Activated T-cell treated with anti-CD3 and anti-CD28 coated beads for 48 hours (primary cell): ENCODE results near the gene NKD2.

Experiments used
- DNase-seq: peaks from one replicate; pipeline ENCODE4 v3.0.0-alpha.2; 2020; ENCODE audit warnings: low read depth

NKD2 gene

GRCh38 chr5:1029945-1030625 is 21.5 kb downstream of the NKD2 start:
- DNase-seq, result no peak

GRCh38 chr5:1030801-1031271 is 22.2 kb downstream of the NKD2 start:
- DNase-seq, result no peak

GRCh38 chr5:1031306-1031959 is 22.8 kb downstream of the NKD2 start:
- DNase-seq, result no peak

- DNase-seq, result no peak
These were observed 23.4 kb downstream of the NKD2 start for GRCh38 chr5:1032011-1032410.

DNA sequence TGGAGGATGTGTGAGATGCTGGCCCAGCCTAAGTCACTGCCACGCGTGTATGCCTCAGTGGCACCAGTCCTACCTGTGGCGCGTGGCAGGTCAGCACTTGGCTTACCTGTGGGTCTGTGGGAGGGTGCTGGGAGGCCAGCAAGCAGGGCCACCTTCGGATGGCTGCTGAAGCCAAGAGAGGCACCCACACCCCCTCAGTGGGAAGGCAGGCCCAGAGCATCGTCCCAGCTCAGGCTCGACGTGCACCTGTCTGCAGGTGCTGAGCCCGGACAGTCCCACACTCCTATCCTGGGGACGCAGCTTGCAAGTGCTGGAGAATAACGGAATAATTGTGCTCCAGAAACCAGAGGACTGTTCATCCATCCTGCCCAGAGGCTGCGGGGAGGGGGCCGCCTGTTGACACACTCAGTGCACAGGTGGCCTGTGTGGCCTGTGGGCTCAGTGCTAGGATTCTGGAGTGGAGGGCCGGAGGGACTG is 24.0 kb downstream of the NKD2 start:
- DNase-seq, result no peak

GRCh38 chr5:1033178-1033577 is 24.6 kb downstream of the NKD2 start:
- DNase-seq, result no peak

DNA sequence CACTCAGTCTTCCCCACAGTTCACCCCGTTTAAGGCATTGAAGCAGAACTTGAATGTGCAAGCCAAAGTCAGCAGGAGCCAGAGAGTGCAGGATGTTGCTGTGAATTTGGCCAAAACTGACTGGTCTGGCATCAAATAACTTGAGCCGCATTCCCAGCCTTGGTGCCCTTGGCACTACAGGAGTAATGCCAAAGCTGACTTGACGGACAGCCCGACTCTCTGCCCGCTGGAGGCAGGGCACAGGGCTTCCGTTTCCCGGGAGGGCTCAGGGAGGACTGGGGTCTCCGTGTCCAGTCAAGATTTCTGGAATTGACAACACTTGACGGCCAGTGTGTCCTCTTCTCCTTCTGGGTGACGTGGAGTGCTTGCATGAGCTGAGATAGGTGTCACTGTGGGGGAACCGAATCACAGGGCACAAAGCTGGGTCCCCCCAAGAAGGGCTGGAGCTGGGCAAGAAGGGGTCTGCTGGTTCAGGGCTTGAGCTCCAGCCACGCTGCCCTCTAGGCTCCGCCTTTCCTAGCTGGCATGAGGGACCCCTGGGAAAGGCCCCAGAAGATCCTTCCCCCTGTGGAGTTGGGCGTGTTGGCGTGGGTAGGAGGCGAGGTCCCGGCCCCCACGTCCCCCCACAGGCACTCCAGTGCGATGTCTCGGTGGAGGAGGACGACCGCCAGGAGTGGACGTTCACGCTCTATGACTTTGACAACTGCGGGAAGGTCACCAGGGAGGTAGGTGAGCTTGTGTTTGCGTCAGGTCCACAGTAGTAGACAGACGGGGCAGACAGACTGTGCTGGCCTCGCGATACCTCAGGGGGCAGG is 25.2 kb downstream of the NKD2 start:
- no peak for DNase-seq

DNA sequence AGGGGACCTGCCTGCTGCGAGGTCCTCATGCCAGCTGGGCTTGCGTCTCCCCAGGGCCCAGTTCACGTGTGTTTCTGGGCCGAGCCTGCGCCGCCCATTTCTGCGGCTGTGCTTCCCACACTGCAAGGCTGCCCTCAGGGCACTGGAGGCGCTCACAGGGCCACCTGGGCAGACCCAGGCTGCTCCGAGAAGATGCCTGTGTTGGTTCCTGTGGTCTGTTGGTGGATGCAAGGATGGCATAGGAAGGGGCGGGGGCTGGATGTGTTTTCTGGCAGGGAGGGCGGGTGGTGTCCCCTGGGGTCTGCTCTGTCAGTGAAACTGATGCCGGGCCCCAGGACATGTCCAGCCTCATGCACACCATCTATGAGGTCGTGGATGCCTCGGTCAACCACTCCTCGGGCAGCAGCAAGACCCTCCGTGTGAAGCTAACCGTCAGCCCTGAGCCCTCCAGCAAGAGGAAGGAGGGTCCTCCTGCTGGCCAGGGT is 25.9 kb downstream of the NKD2 start:
- DNase-seq, result no peak

DNA sequence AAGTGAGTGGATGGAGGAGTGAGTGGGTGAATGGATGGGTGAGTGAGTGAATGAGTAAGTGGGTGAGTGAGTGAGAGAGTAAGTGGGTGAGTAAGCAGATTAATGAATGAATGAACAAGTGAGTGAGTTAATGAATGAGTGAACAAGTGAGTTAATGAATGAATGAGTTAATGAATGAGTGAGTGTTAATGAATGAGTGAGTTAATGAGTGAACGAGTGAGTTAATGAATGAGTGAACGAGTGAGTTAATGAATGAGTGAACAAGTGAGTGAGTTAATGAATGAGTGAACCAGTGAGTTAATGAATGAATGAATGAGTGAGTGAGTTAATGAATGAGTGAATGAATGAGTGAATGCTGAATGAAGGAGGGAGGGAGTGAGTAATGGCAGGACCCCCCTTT is 26.4 kb downstream of the NKD2 start:
- no peak for DNase-seq

DNA sequence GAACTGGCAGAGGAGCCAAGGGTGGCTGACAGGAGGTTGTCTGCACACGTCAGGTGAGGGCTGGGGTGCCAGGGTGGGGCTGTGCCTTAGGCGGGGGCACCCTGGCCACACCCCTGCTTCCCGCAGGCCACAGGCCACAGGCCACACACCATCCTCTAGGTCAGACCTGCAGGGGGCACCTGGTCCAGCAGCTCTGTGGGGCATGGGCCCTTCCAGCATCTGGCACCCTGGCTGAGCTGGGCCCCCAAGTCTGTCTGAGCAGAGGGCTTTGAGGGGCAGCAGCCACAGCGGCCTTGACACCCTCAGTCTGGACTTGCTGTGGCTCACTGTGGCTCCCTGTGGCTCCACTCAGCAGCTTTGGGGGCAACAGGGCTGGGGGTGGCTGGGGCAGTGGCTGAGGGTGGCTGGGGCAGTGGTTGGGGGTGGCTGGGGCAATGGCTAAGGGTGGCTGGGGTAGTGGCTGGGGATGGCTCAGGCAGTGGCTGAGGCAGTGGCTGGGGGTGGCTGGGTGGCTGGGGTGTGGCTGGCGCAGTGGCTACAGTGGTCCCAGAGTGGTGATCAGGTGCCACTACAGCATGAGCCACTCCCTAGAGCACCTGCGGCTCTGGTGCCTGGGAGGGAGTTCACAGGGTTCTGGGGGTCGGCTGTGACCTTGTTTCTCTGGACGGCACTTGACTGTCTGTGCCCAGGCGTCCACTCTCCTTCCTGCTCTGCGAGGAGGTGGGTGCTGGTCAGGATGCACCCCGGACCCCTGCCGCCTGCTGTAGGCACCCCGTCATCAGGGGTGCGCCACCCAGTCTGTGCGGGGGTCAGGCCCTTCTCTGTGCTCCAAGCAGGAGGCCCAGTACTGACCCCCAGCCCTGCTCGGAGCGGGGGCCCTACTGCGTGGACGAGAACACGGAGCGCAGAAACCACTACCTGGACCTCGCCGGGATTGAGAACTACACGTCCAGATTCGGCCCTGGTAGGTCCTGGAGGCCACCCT is 27.1 kb downstream of the NKD2 start:
- DNase-seq, result no peak

DNA sequence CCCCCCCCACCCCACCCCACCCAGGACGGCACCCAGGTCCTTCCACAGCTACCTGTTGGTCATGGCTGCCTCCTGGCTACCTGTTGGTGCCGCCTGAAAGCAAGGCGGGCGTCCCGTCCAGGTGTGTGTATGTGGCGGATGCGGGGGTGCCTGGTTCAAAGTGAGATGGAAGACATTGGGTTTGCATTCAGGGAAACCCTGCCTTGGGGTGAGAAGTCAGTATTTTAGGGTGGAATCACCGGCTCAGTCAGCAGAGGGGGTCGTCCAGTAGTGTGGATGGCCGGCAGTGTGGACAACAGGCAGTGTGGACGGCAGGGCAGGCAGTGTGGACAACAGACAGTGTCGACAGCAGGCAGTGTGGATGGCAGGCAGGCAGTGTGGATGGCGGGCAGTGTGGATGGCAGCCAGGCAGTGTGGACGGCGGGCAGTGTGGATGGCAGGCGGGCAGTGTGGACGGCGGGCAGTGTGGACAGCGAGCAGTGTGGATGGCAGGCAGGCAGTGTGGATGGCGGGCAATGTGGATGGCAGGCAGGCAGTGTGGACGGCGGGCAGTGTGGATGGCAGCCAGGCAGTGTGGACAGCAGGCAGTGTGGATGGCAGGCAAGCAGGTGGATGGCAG is 28.0 kb downstream of the NKD2 start:
- no peak for DNase-seq

DNA sequence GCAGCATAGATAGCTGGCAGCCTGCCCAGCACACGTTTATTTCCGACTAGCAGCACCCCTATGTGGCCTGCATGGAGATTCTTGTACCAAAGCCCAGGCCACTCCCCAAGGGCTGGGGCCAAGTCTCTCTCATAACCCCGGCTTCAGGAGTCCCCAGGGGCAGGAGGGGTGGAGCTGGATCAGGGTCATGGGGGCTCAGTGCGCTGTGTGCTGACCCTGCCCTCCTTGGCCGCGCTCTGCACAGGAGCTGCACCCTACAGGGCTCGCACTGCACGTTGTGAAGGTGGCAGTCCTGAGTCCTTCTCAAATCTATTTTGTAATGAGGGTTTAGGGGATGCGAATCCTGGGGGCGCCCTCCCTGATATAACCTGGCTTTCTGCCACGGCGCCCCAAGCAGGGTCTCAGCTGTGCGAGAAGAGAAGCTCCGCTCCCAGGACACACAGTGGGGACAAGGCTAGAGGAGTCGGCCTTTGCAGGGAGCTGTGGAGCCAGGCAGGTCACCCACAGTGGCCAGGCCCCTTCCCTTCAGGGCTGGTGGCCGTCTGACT is 28.6 kb downstream of the NKD2 start:
- no peak for DNase-seq

DNA sequence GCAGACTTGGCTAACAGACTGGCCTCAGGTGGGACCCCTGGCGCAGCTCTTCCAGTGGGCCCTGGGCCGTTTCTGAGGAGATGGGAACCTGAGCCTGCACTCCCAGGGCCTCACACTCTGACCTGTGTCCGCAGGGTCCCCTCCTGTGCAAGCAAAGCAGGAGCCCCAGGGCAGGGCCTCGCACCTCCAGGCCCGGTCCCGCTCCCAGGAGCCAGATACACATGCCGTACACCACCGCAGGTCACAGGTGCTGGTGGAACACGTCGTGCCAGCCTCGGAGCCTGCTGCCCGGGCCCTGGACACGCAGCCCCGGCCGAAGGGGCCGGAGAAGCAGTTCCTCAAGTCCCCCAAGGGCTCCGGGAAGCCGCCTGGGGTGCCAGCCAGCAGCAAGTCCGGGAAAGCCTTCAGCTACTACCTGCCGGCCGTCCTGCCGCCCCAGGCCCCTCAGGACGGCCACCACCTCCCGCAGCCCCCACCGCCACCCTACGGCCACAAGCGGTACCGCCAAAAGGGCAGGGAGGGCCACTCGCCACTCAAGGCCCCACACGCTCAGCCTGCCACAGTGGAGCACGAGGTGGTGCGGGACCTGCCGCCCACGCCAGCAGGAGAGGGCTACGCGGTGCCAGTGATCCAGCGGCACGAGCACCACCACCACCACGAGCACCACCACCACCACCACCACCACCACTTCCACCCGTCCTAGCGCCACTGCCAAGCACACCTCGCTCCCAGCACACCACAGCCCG is 29.2 kb downstream of the NKD2 start:
- DNase-seq, result no peak

- no peak for DNase-seq
These were observed 30.0 kb downstream of the NKD2 start for GRCh38 chr5:1038417-1039209.

GRCh38 chr5:1039210-1039548 is 30.6 kb downstream of the NKD2 start:
- no peak for DNase-seq

DNA sequence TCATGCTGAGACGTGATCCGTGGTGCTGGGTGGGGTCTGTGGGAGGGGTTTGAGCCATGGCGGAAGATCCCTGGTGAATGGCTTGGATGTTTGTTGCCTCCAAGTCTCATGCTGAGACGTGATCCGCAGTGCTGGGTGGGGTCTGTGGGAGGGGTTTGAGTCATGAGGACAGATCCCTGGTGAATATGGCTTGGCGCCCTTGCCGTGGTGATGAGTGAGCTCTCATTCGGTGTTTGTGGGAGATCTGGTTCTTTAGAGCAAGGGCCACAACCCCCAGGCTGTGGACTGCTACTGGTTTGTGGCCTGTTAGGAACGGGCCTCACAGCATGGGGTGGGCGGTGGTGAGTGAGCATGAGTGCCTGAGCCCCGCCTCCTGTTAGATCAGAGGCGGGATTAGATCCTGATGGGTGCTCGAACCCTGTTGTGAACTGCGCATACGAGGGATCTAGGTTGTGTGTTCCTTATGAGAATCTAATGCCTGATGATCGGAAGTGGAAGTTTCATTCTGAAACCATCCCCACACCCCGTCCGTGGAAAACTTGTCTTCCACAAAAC is 31.2 kb downstream of the NKD2 start:
- no peak for DNase-seq

DNA sequence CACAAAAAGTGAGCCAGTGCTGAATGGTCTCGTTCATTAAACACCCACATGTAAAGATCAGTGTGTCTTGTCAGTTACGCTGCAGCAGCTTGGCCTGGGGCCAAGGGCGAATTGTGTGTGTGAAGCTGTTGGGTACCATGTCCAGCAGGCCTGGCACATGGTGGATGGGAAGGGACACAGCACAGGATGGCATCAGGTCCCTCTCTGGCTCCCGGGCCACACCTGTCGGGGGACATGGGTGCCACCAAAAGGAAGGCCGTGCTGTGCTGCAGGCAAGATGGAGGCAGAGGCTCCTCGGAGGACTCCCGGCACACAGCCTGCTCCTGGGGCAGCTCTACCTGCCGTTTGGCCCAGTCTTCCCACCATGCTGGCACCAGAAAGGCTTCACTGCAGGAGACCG is 32.0 kb downstream of the NKD2 start:
- DNase-seq, result no peak

GRCh38 chr5:1041225-1042143 is 32.9 kb downstream of the NKD2 start:
- no peak for DNase-seq
